ENCODE results near the gene CNTNAP2. TPM values are rescaled to one million over a fixed set of nuclear protein-coding genes. Genes with fewer than 3 reads are reported as not detected.

Gene CNTNAP2
- total and polyA plus RNA-seq, 4 donors = 0.14 to 2.3 (median 1.1) TPM

DNA sequence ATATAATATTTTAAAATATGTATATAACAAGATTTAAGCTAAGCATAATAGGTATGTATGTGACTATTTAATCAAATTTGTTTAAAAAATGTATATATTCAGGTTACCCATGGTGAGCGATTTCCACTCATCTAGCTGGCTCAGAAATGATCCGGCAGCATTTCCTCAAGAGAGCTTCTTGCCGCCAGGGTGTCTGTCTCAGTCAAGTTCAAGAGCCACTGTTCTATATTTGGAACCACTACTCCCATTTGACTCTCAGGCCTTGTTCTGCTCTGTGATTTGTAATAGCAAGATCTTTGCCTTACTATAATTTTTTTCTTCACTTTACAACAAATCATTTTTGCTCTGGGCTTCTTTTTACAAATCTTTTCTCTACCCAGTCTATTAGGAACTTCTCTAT is 48.7 kb upstream of the CNTNAP2 start:
- H3K9me3 ChIP-seq (ENCODE audit: control insufficient read depth in 4 of 4, low read length in 3 of 4) = no peaks in the 10 kb centered on the region
- H3K27ac ChIP-seq (ENCODE audit: low read depth in 1 of 2, low read length in 2 of 2) = no peak overlapping the region
- 75% methylated on average over 3 of the region's 3 CpGs for WGBS
- no peak overlapping the region for H3K9ac ChIP-seq (ENCODE audit: low read depth in 1 of 2, low read length in 2 of 2)
- no peak for DNase-seq (ENCODE audit: low spot score)
- H3K4me3 ChIP-seq (ENCODE audit: low read depth in 1 of 3, low read length in 3 of 3) = no peak overlapping the region
- no peaks in the 10 kb centered on the region for H3K4me1 ChIP-seq (ENCODE audit: control insufficient read depth in 4 of 4, insufficient read depth in 4 of 4, low read length in 3 of 4)
- no peak for TF ChIP-seq EGR1 (IDR thresholded peaks at IDR 0.05; ENCODE audit: low read depth in 2 of 2)
- TF ChIP-seq, protein P1, sequence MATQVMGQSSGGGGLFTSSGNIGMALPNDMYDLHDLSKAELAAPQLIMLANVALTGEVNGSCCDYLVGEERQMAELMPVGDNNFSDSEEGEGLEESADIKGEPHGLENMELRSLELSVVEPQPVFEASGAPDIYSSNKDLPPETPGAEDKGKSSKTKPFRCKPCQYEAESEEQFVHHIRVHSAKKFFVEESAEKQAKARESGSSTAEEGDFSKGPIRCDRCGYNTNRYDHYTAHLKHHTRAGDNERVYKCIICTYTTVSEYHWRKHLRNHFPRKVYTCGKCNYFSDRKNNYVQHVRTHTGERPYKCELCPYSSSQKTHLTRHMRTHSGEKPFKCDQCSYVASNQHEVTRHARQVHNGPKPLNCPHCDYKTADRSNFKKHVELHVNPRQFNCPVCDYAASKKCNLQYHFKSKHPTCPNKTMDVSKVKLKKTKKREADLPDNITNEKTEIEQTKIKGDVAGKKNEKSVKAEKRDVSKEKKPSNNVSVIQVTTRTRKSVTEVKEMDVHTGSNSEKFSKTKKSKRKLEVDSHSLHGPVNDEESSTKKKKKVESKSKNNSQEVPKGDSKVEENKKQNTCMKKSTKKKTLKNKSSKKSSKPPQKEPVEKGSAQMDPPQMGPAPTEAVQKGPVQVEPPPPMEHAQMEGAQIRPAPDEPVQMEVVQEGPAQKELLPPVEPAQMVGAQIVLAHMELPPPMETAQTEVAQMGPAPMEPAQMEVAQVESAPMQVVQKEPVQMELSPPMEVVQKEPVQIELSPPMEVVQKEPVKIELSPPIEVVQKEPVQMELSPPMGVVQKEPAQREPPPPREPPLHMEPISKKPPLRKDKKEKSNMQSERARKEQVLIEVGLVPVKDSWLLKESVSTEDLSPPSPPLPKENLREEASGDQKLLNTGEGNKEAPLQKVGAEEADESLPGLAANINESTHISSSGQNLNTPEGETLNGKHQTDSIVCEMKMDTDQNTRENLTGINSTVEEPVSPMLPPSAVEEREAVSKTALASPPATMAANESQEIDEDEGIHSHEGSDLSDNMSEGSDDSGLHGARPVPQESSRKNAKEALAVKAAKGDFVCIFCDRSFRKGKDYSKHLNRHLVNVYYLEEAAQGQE (IDR thresholded peaks at IDR 0.05) = no peak
- TF ChIP-seq RXRA (IDR thresholded peaks at IDR 0.05) = no peak
- TF ChIP-seq RAD21 (IDR thresholded peaks at IDR 0.05) = no peak
- no peak for TF ChIP-seq HNF4G (IDR thresholded peaks at IDR 0.05)
- no peak for TF ChIP-seq FOXA1 (IDR thresholded peaks at IDR 0.05)
- TF ChIP-seq SP1 (IDR thresholded peaks at IDR 0.05) = no peak
- TF ChIP-seq, protein P2, sequence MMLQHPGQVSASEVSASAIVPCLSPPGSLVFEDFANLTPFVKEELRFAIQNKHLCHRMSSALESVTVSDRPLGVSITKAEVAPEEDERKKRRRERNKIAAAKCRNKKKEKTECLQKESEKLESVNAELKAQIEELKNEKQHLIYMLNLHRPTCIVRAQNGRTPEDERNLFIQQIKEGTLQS (IDR thresholded peaks at IDR 0.05) = no peak
- TF ChIP-seq JUND (IDR thresholded peaks at IDR 0.05) = no peak
- TF ChIP-seq, protein P3, sequence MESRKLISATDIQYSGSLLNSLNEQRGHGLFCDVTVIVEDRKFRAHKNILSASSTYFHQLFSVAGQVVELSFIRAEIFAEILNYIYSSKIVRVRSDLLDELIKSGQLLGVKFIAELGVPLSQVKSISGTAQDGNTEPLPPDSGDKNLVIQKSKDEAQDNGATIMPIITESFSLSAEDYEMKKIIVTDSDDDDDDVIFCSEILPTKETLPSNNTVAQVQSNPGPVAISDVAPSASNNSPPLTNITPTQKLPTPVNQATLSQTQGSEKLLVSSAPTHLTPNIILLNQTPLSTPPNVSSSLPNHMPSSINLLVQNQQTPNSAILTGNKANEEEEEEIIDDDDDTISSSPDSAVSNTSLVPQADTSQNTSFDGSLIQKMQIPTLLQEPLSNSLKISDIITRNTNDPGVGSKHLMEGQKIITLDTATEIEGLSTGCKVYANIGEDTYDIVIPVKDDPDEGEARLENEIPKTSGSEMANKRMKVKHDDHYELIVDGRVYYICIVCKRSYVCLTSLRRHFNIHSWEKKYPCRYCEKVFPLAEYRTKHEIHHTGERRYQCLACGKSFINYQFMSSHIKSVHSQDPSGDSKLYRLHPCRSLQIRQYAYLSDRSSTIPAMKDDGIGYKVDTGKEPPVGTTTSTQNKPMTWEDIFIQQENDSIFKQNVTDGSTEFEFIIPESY (IDR thresholded peaks at IDR 0.05) = no peak
- no peak for TF ChIP-seq YY1 (IDR thresholded peaks at IDR 0.05)
- no peak for TF ChIP-seq HNF4A (conservative IDR thresholded peaks at IDR 0.05)
- TF ChIP-seq TAF1 (conservative IDR thresholded peaks at IDR 0.05) = no peak
- TF ChIP-seq, protein P4, sequence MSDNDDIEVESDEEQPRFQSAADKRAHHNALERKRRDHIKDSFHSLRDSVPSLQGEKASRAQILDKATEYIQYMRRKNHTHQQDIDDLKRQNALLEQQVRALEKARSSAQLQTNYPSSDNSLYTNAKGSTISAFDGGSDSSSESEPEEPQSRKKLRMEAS (IDR thresholded peaks at IDR 0.05) = no peak
- TF ChIP-seq NR2F2 (IDR thresholded peaks at IDR 0.05) = no peak
- TF ChIP-seq GABPA (IDR thresholded peaks at IDR 0.05 in 1 of 2, conservative IDR thresholded peaks at IDR 0.05 in 1 of 2) = no peak
- TF ChIP-seq, protein P5, sequence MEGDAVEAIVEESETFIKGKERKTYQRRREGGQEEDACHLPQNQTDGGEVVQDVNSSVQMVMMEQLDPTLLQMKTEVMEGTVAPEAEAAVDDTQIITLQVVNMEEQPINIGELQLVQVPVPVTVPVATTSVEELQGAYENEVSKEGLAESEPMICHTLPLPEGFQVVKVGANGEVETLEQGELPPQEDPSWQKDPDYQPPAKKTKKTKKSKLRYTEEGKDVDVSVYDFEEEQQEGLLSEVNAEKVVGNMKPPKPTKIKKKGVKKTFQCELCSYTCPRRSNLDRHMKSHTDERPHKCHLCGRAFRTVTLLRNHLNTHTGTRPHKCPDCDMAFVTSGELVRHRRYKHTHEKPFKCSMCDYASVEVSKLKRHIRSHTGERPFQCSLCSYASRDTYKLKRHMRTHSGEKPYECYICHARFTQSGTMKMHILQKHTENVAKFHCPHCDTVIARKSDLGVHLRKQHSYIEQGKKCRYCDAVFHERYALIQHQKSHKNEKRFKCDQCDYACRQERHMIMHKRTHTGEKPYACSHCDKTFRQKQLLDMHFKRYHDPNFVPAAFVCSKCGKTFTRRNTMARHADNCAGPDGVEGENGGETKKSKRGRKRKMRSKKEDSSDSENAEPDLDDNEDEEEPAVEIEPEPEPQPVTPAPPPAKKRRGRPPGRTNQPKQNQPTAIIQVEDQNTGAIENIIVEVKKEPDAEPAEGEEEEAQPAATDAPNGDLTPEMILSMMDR (IDR thresholded peaks at IDR 0.05; ENCODE audit: low read depth, low read length, missing input control) = no peak
- TF ChIP-seq FOXA2 (IDR thresholded peaks at IDR 0.05) = no peak
- H3K36me3 ChIP-seq (ENCODE audit: control insufficient read depth in 4 of 4, insufficient read depth in 3 of 4, low read depth in 1 of 4, low read length in 3 of 4) = no peaks in the 10 kb centered on the region
- H3K27me3 ChIP-seq (ENCODE audit: control insufficient read depth in 4 of 4, insufficient read depth in 4 of 4, low read length in 3 of 4) = peaks cover 0 to 4% (median 0%) of the 10 kb centered on the region in 4 donors
